Liver (tissue), 9 donors: ENCODE results near the gene UBE2R2. TPM values are rescaled to one million over a fixed set of nuclear protein-coding genes. Genes with fewer than 3 reads are reported as not detected.

ENCODE experiments used
- DNase-seq: peaks from one replicate; pipeline ENCODE4 v3.0.0-alpha.2; 2017; ENCODE audit warnings: low spot score
- H3K27ac ChIP-seq, 2 donors: one replicate each; pipeline ENCODE4 v1.7.0; 2013; ENCODE audit warnings: inconsistent platforms in 2 of 2, low read length in 2 of 2, control low read depth in 1 of 2, low read depth in 1 of 2, mild to moderate bottlenecking in 1 of 2
- H3K27me3 ChIP-seq, 4 donors: one replicate each; pipeline versions ENCODE4 v1.6.1 to v1.7.0; 2013; ENCODE audit warnings: low read length in 3 of 4, inconsistent platforms in 1 of 4, mild to moderate bottlenecking in 1 of 4, moderate library complexity in 1 of 4; ENCODE audit not compliant: control insufficient read depth in 4 of 4, insufficient read depth in 4 of 4
- H3K36me3 ChIP-seq, 4 donors: one replicate each; pipeline versions ENCODE4 v1.6.1 to v1.7.0; 2013; ENCODE audit warnings: low read length in 3 of 4, mild to moderate bottlenecking in 3 of 4, low read depth in 1 of 4, moderate library complexity in 1 of 4; ENCODE audit not compliant: control insufficient read depth in 4 of 4, insufficient read depth in 3 of 4
- H3K4me1 ChIP-seq, 4 donors: one replicate each; pipeline versions ENCODE4 v1.6.1 to v1.7.0; 2013; ENCODE audit warnings: low read length in 3 of 4, mild to moderate bottlenecking in 3 of 4, moderate library complexity in 1 of 4; ENCODE audit not compliant: control insufficient read depth in 4 of 4, insufficient read depth in 4 of 4
- H3K4me3 ChIP-seq, 3 donors: one replicate each; pipeline versions ENCODE4 v1.6.1 to v1.7.0; 2013; ENCODE audit warnings: low read length in 3 of 3, control low read depth in 1 of 3, low read depth in 1 of 3, mild to moderate bottlenecking in 1 of 3
- H3K9ac ChIP-seq, 2 donors: one replicate each; pipeline ENCODE4 v1.7.0; 2013; ENCODE audit warnings: low read length in 2 of 2, mild to moderate bottlenecking in 2 of 2, moderate library complexity in 2 of 2, control low read depth in 1 of 2, low read depth in 1 of 2
- H3K9me3 ChIP-seq, 4 donors: one replicate each; pipeline versions ENCODE4 v1.6.1 to v1.7.0; 2013; ENCODE audit warnings: low read length in 3 of 4; ENCODE audit not compliant: control insufficient read depth in 4 of 4
- EGR1 ChIP-seq, 2 donors: IDR thresholded peaks; 2 replicates each; pipeline ENCODE4 v1.6.1; 2016 to 2018; ENCODE audit warnings: antibody characterized with exemption in 2 of 2, low read depth in 2 of 2
- FOXA1 ChIP-seq: IDR thresholded peaks from 2 replicates; pipeline ENCODE4 v1.6.1; 2016; ENCODE audit warnings: antibody characterized with exemption
- FOXA2 ChIP-seq: IDR thresholded peaks from 2 replicates; pipeline ENCODE4 v1.6.1; 2016; ENCODE audit warnings: antibody characterized with exemption
- GABPA ChIP-seq, 2 donors: IDR thresholded peaks in 1 of 2; conservative IDR thresholded peaks in 1 of 2; 2 replicates each; pipeline ENCODE4 v1.6.1; 2016; ENCODE audit warnings: antibody characterized with exemption in 2 of 2, mild to moderate bottlenecking in 1 of 2, moderate library complexity in 1 of 2
- HNF4G ChIP-seq: IDR thresholded peaks from 2 replicates; pipeline ENCODE4 v1.6.1; 2016; ENCODE audit warnings: antibody characterized with exemption
- JUND ChIP-seq, 2 donors: IDR thresholded peaks; 2 replicates each; pipeline ENCODE4 v1.6.1; 2016; ENCODE audit warnings: antibody characterized with exemption in 2 of 2
- MAX ChIP-seq: IDR thresholded peaks from 2 replicates; pipeline ENCODE4 v1.6.1; 2016; ENCODE audit warnings: antibody characterized with exemption
- RAD21 ChIP-seq, 2 donors: IDR thresholded peaks; 2 replicates each; pipeline ENCODE4 v1.6.1; 2016; ENCODE audit warnings: antibody characterized with exemption in 2 of 2, mild to moderate bottlenecking in 2 of 2
- REST ChIP-seq: IDR thresholded peaks from 2 replicates; pipeline ENCODE4 v1.6.1; 2016; ENCODE audit warnings: antibody characterized with exemption, mild to moderate bottlenecking
- RXRA ChIP-seq, 2 donors: IDR thresholded peaks; 2 replicates each; pipeline ENCODE4 v1.6.1; 2017 to 2018; ENCODE audit warnings: antibody characterized with exemption in 2 of 2, mild to moderate bottlenecking in 1 of 2
- SP1 ChIP-seq: IDR thresholded peaks from 2 replicates; pipeline ENCODE4 v1.6.1; 2018; ENCODE audit warnings: antibody characterized with exemption, mild to moderate bottlenecking
- TAF1 ChIP-seq: conservative IDR thresholded peaks from 2 replicates; pipeline ENCODE4 v1.6.1; 2016; ENCODE audit warnings: antibody characterized with exemption, mild to moderate bottlenecking
- YY1 ChIP-seq: IDR thresholded peaks from 2 replicates; pipeline ENCODE4 v1.6.1; 2016; ENCODE audit warnings: antibody characterized with exemption, mild to moderate bottlenecking
- WGBS: extraction: QIAGEN DNeasy Blood & Tissue Kit; methylation state at CpG from one replicate; pipeline ENCODE4 v1.1.7; 2013; 5-methylcytosine and 5-hydroxymethylcytosine counted together
- polyA plus RNA-seq, 2 donors: library from polyadenylated mRNA; stranded (reverse) in 1 of 2; unstranded in 1 of 2; fragments of 200-250 nt in 1 of 2; fragments of >200 nt in 1 of 2; fragmentation: Nextera tagmentation in 1 of 2; extraction: Ambion mirVana in 1 of 2; gene quantifications; one replicate each; pipeline versions ENCODE4 v1.2.1 to v1.2.3, GENCODE V29; 2013 to 2015
- total RNA-seq, 2 donors: library from RNA; depleted of rRNA; stranded (reverse); fragments of >200 nt; gene quantifications; one replicate each; pipeline ENCODE4 v1.2.3, GENCODE V29; 2014
- TF ChIP-seq, protein P1 (sequence below): IDR thresholded peaks from 2 replicates; pipeline ENCODE4 v1.6.1; 2016; ENCODE audit warnings: antibody characterized with exemption
- TF ChIP-seq, protein P2 (sequence below): fragments of 150-350 bp; IDR thresholded peaks from 2 replicates; pipeline ENCODE4 v1.5.1; 2017; ENCODE audit warnings: improper control_type of control experiment, low read depth, low read length; ENCODE audit not compliant: missing input control
- donor health status: healthy.
- donor health status: healthy.
- donor health status: healthy.
- donor health status: healthy.
- donor health status: healthy.

Gene UBE2R2
- total and polyA plus RNA-seq, 4 donors = 10.8 to 15.0 (median 14.2) TPM

- TF ChIP-seq FOXA1 (no peak), EGR1 (IDR thresholded peaks at IDR 0.05; ENCODE audit: low read depth in 2 of 2) (no peak), RAD21 (IDR thresholded peaks at IDR 0.05) (no peak), YY1 (no peak), REST (no peak), RXRA (IDR thresholded peaks at IDR 0.05) (no peak), JUND (IDR thresholded peaks at IDR 0.05) (no peak), TAF1 (no peak)
- TF ChIP-seq, protein P1, sequence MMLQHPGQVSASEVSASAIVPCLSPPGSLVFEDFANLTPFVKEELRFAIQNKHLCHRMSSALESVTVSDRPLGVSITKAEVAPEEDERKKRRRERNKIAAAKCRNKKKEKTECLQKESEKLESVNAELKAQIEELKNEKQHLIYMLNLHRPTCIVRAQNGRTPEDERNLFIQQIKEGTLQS = no peak
- TF ChIP-seq, protein P2, sequence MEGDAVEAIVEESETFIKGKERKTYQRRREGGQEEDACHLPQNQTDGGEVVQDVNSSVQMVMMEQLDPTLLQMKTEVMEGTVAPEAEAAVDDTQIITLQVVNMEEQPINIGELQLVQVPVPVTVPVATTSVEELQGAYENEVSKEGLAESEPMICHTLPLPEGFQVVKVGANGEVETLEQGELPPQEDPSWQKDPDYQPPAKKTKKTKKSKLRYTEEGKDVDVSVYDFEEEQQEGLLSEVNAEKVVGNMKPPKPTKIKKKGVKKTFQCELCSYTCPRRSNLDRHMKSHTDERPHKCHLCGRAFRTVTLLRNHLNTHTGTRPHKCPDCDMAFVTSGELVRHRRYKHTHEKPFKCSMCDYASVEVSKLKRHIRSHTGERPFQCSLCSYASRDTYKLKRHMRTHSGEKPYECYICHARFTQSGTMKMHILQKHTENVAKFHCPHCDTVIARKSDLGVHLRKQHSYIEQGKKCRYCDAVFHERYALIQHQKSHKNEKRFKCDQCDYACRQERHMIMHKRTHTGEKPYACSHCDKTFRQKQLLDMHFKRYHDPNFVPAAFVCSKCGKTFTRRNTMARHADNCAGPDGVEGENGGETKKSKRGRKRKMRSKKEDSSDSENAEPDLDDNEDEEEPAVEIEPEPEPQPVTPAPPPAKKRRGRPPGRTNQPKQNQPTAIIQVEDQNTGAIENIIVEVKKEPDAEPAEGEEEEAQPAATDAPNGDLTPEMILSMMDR = no peak
- 97% methylated on average over 8 of the region's 8 CpGs for WGBS
- Histone ChIP-seq H3K9me3 (no peaks in the 10 kb centered on the region), H3K9ac (no peak overlapping the region), H3K27ac (no peak overlapping the region), H3K4me3 (no peak overlapping the region), H3K36me3 (peaks cover 0 to 1% (median 0%) of the 10 kb centered on the region in 4 donors), H3K27me3 (no peaks in the 10 kb centered on the region), H3K4me1 (peaks cover 2 to 24% (median 9%) of the 10 kb centered on the region in 4 donors)
- DNase-seq = no peak
Observed at GRCh38 chr9:33880211-33881089, 63.5 kb downstream of the UBE2R2 start.

DNA sequence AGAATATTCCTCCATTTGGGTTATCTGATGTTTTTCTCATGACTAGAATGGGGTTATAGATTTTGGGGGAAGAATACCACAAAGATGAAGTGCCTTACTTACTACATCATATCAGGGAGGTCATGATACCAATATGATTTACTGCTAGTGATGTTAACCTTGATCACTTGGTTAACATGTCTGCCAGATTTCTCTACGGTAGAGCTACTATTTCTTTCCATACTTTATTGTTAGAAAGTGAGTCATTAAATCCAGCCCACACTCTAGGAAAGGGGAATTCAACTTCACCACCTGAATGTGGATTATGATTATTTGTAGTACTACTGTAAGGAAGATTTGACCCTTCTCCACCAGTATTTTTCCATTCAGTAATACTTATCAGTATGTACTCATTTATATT lies 64.7 kb downstream of the UBE2R2 start:
- DNase-seq = no peak
- Histone ChIP-seq H3K4me1 (peaks cover 2 to 28% (median 10%) of the 10 kb centered on the region in 4 donors), H3K4me3 (no peak overlapping the region), H3K9ac (no peak overlapping the region), H3K27me3 (no peaks in the 10 kb centered on the region), H3K27ac (no peak overlapping the region), H3K36me3 (peaks cover 0 to 1% (median 0%) of the 10 kb centered on the region in 4 donors), H3K9me3 (no peaks in the 10 kb centered on the region)
- no peak for TF ChIP-seq FOXA1
- no peak for TF ChIP-seq FOXA2
- TF ChIP-seq EGR1 (IDR thresholded peaks at IDR 0.05; ENCODE audit: low read depth in 2 of 2) = no peak
- no peak for TF ChIP-seq SP1
- TF ChIP-seq HNF4G = no peak
- TF ChIP-seq YY1 = no peak
- TF ChIP-seq MAX = no peak
- no peak for TF ChIP-seq GABPA (IDR thresholded peaks at IDR 0.05 in 1 of 2, conservative IDR thresholded peaks at IDR 0.05 in 1 of 2)
- no peak for TF ChIP-seq RAD21 (IDR thresholded peaks at IDR 0.05)
- TF ChIP-seq RXRA (IDR thresholded peaks at IDR 0.05) = no peak
- TF ChIP-seq JUND (IDR thresholded peaks at IDR 0.05) = no peak
- TF ChIP-seq, protein P2 = no peak
- TF ChIP-seq REST = no peak
- 79% methylated on average over 1 of the region's 1 CpG for WGBS
